GM20000 (cell line): ENCODE data around the gene ACTR6.
"Not testable (repeated sequence)": the region's sequence is repeated elsewhere in the genome, so short reads cannot be mapped to it uniquely, and the experiment has no call there.

ENCODE experiments used
- DNase-seq: peaks from one replicate; pipeline ENCODE4 v3.0.0; 2012; ENCODE audit warnings: low spot score
- TF ChIP-seq, protein P1 (sequence below): IDR thresholded peaks from 2 replicates; pipeline ENCODE4 v1.5.1; 2012; ENCODE audit warnings: mild to moderate bottlenecking, control low read depth; ENCODE audit errors: extremely low read depth, missing control alignments

ACTR6 gene

DNA sequence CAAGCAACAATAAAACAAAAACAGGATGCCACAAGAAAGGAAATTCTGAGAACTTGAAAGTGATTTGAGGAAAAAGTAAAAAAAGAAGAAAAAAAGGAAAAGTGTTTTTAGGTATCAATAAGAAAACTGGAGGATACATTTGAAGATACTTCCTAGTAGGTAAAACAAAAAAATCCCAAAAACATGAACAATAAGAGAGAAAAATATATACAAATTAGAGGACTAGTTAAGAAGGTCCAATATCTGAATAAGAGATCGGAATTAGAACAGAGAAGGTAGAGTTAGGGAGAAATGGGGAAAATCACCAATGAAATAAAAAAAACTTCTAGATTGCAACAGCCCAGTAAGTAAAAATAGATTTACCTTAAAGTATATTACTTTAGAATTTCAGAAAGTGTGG, 57.5 kb downstream of the ACTR6 start:
- DNase-seq, result no peak

GRCh38 chr12:100263131-100263530, 62.5 kb downstream of the ACTR6 start:
- TF ChIP-seq, protein P1, sequence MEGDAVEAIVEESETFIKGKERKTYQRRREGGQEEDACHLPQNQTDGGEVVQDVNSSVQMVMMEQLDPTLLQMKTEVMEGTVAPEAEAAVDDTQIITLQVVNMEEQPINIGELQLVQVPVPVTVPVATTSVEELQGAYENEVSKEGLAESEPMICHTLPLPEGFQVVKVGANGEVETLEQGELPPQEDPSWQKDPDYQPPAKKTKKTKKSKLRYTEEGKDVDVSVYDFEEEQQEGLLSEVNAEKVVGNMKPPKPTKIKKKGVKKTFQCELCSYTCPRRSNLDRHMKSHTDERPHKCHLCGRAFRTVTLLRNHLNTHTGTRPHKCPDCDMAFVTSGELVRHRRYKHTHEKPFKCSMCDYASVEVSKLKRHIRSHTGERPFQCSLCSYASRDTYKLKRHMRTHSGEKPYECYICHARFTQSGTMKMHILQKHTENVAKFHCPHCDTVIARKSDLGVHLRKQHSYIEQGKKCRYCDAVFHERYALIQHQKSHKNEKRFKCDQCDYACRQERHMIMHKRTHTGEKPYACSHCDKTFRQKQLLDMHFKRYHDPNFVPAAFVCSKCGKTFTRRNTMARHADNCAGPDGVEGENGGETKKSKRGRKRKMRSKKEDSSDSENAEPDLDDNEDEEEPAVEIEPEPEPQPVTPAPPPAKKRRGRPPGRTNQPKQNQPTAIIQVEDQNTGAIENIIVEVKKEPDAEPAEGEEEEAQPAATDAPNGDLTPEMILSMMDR, result no peak
- no peak for DNase-seq

More for the DNA sequence above, 57.5 kb downstream of the ACTR6 start:
- TF ChIP-seq, protein P1, result no peak

- not testable (repeated sequence) for DNase-seq
Measured at GRCh38 chr12:100265107-100265506, 64.5 kb downstream of the ACTR6 start.

- TF ChIP-seq, protein P1, result no peak
- no peak for DNase-seq
Measured at GRCh38 chr12:100265732-100266584, 65.3 kb downstream of the ACTR6 start.

GRCh38 chr12:100266585-100266834, 65.9 kb downstream of the ACTR6 start:
- TF ChIP-seq, protein P1, result no peak
- no peak for DNase-seq

GRCh38 chr12:100266835-100267602, 66.4 kb downstream of the ACTR6 start, which contains the start of the genes DEPDC4 and SCYL2:
Gene DEPDC4, minus strand, starts transcription at chr12:100267079. Its CDS starts 3 bp downstream, at chr12:100267076.
Gene SCYL2, plus strand, starts transcription at chr12:100267177. Its CDS starts 15,794 bp downstream, at chr12:100282971.
- TF ChIP-seq, protein P1, result no peak
- DNase-seq, result peak; percentile 94

DNA sequence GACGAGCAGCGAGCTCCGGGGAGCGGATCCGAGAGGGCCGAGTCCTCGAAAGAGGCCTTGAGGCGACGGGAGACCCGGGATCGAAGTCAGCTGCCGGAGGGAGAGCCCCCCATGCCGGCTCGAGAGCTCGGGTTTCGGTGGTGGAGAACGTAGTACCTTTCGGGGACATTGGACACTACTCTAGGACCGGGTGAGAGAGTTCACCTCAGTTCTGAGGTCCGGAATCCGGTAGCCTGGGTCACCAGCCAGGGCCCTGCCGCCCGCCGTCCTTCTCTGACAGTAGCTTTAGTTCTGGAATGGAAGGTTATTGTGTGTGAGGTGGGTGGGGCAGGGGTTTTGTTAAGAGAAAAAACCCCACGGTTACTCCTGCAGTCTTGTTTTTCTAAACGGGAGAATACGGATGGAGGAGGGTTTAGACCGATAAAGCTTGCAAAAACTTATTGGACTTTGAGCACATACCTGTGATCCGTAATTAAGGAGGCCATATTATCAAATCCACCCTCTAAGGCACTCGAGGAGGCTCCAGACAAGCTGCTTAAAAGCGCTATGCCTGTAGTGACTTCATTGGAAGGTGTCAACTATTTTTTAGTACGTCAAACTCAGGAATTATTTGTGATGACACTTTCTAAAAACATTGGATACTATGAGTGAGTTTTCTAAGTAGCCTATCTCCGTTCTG, 67.1 kb downstream of the ACTR6 start:
- peak; percentile 24 for DNase-seq

More for the DNA sequence above, 67.1 kb downstream of the ACTR6 start:
- TF ChIP-seq, protein P1, result no peak
